GM12865 (cell line): ENCODE data around the gene PLCB2.

Experiments
- DNase-seq: peaks from one replicate; pipeline ENCODE4 v3.0.0; 2010; ENCODE audit warnings: low read depth
- H3K4me3 ChIP-seq: 2 replicates; pipeline ENCODE4 v1.5.1; 2011; ENCODE audit warnings: mild to moderate bottlenecking, low read depth, low read length, control low read depth
- CTCF ChIP-seq: IDR thresholded peaks from 2 replicates; pipeline ENCODE4 v1.5.1; 2011; ENCODE audit warnings: low read length, control low read depth, low read depth, inconsistent platforms; ENCODE audit not compliant: insufficient read depth; ENCODE audit errors: missing control alignments

PLCB2 gene

GRCh38 chr15:40254452-40254851 is 53.3 kb downstream of the PLCB2 start:
- H3K4me3 ChIP-seq = no peak overlapping the region
- DNase-seq = no peak
- TF ChIP-seq CTCF = no peak

- no peak for TF ChIP-seq CTCF
- no peak for DNase-seq
- peak overlapping the region; percentile 42 for H3K4me3 ChIP-seq
Measured at GRCh38 chr15:40253167-40253790, 54.5 kb downstream of the PLCB2 start.

GRCh38 chr15:40252438-40253166 is 55.1 kb downstream of the PLCB2 start:
- H3K4me3 ChIP-seq = peak overlapping the region; percentile 42
- DNase-seq = no peak

GRCh38 chr15:40252141-40252437 is 55.6 kb downstream of the PLCB2 start:
- no peak for DNase-seq
- H3K4me3 ChIP-seq = no peak overlapping the region

More at GRCh38 chr15:40252438-40253166, 55.1 kb downstream of the PLCB2 start:
- no peak for TF ChIP-seq CTCF

GRCh38 chr15:40251486-40252140 is 56.1 kb downstream of the PLCB2 start:
- no peak overlapping the region for H3K4me3 ChIP-seq
- no peak for DNase-seq

More at GRCh38 chr15:40252141-40252437, 55.6 kb downstream of the PLCB2 start:
- TF ChIP-seq CTCF = no peak

More at GRCh38 chr15:40251486-40252140, 56.1 kb downstream of the PLCB2 start:
- TF ChIP-seq CTCF = no peak
